Karpas-422 (cell line): ENCODE results near the gene TOR4A. TPM values are rescaled to one million over a fixed set of nuclear protein-coding genes. Genes with fewer than 3 reads are reported as not detected.
A peak's percentile ranks its signal among the peaks of the same experiment; 100 is the strongest.

Experiments
- DNase-seq: peaks from one replicate; pipeline ENCODE4 v3.0.0-alpha.2; 2015
- H2AFZ ChIP-seq: fragments of 200-600 bp; sonication (generic); 2 replicates; pipeline ENCODE4 v1.6.1; 2014; ENCODE audit warnings: antibody characterized with exemption, low read length, mixed read lengths
- H3K27ac ChIP-seq: fragments of 200-600 bp; sonication (generic); 2 replicates; pipeline ENCODE4 v1.5.1; 2014; ENCODE audit warnings: mild to moderate bottlenecking, low read length, moderate library complexity
- H3K27me3 ChIP-seq: fragments of 200-600 bp; sonication (generic); 2 replicates; pipeline ENCODE4 v1.6.1; 2014; ENCODE audit warnings: low read length, mixed read lengths
- H3K36me3 ChIP-seq: fragments of 200-600 bp; sonication (generic); 2 replicates; pipeline ENCODE4 v1.6.1; 2014; ENCODE audit warnings: low read length, mixed read lengths; ENCODE audit not compliant: insufficient read depth
- H3K4me1 ChIP-seq: fragments of 200-600 bp; sonication (generic); 2 replicates; pipeline ENCODE4 v1.6.1; 2014; ENCODE audit warnings: mild to moderate bottlenecking, low read length, mixed read lengths
- H3K4me2 ChIP-seq: fragments of 200-600 bp; sonication (generic); 2 replicates; pipeline ENCODE4 v1.6.1; 2014; ENCODE audit warnings: low read length, low read depth, mild to moderate bottlenecking; ENCODE audit not compliant: poor library complexity, severe bottlenecking
- H3K4me3 ChIP-seq: fragments of 200-600 bp; sonication (generic); 2 replicates; pipeline ENCODE4 v1.5.1; 2014; ENCODE audit warnings: mild to moderate bottlenecking, antibody characterized with exemption, low read length, mixed read lengths
- H3K79me2 ChIP-seq: fragments of 200-600 bp; sonication (generic); 2 replicates; pipeline ENCODE4 v1.6.1; 2014; ENCODE audit warnings: mild to moderate bottlenecking, low read length, mixed read lengths
- H3K9ac ChIP-seq: fragments of 200-600 bp; sonication (generic); 2 replicates; pipeline ENCODE4 v1.6.0; 2014; ENCODE audit warnings: low read length
- H3K9me2 ChIP-seq: fragments of 200-600 bp; sonication (generic), shearing (Covaris generic); replicated peaks from 2 replicates; pipeline ENCODE4 v1.6.0; 2014; ENCODE audit warnings: mild to moderate bottlenecking, low read length, moderate library complexity; ENCODE audit not compliant: insufficient read depth
- H3K9me3 ChIP-seq: fragments of 300-700, 200-600 bp; sonication (generic); 2 replicates; pipeline ENCODE4 v1.6.1; 2014; ENCODE audit warnings: low read length, mixed read lengths
- H4K20me1 ChIP-seq: fragments of 200-600 bp; sonication (generic); 2 replicates; pipeline ENCODE4 v1.6.1; 2014; ENCODE audit warnings: mild to moderate bottlenecking, antibody characterized with exemption, low read length, low read depth; ENCODE audit not compliant: insufficient read depth
- total RNA-seq: library from RNA; depleted of rRNA; stranded (reverse); fragments of >200 nt; shearing (Covaris generic); gene quantifications from 2 replicates; pipeline ENCODE4 v1.2.3, GENCODE V29; 2014; ENCODE audit warnings: low replicate concordance

Gene TOR4A
- total RNA-seq, 1 experiment from 2014 or later = 8.8 TPM

- H3K79me2 ChIP-seq = no peaks in the 10 kb centered on the region
- H3K27ac ChIP-seq = no peak overlapping the region
- no peaks in the 10 kb centered on the region for H3K9me3 ChIP-seq
- no peaks in the 10 kb centered on the region for H3K27me3 ChIP-seq
- H4K20me1 ChIP-seq = no peaks in the 10 kb centered on the region; the same call in 1 of the 2 replicates
- no peaks in the 10 kb centered on the region for H3K9me2 ChIP-seq
- no peak overlapping the region for H3K9ac ChIP-seq
- peaks cover 35% of the 10 kb centered on the region for H3K4me1 ChIP-seq
- no peak overlapping the region for H3K4me3 ChIP-seq
- H3K4me2 ChIP-seq = no peak overlapping the region
- H2AFZ ChIP-seq = no peak overlapping the region
- DNase-seq = no peak
- H3K36me3 ChIP-seq = no peaks in the 10 kb centered on the region
These were observed 23.8 kb downstream of the TOR4A start for GRCh38 chr9:137301081-137301947.

- Histone ChIP-seq H3K9me3 (no peaks in the 10 kb centered on the region), H3K4me1 (peaks cover 29% of the 10 kb centered on the region), H3K9ac (no peak within 1 kb of the TSS; the same call in 1 of the 2 replicates), H3K4me2 (peak within 1 kb of the TSS; percentile 55), H3K27ac (no peak within 1 kb of the TSS), H3K4me3 (peak within 1 kb of the TSS; percentile 51; the same call in 1 of the 2 replicates), H3K27me3 (no peaks in the 10 kb centered on the region), H4K20me1 (no peaks in the 10 kb centered on the region; the same call in 1 of the 2 replicates), H2AFZ (no peak within 1 kb of the TSS), H3K36me3 (no peaks in the 10 kb centered on the region), H3K79me2 (no peaks in the 10 kb centered on the region), H3K9me2 (no peaks in the 10 kb centered on the region)
- DNase-seq = peak; percentile 94
These were observed 24.6 kb downstream of the TOR4A start, which contains the start of gene NRARP for GRCh38 chr9:137302118-137302448. Gene NRARP, minus strand, starts transcription at chr9:137302271. Its CDS starts 343 bp downstream, at chr9:137301928.

GRCh38 chr9:137302449-137303150, 25.1 kb downstream of the TOR4A start:
- Histone ChIP-seq H3K27ac (no peak overlapping the region), H3K9me3 (no peaks in the 10 kb centered on the region), H3K9me2 (no peaks in the 10 kb centered on the region), H3K4me2 (peak overlapping the region; percentile 55), H3K27me3 (no peaks in the 10 kb centered on the region), H4K20me1 (no peaks in the 10 kb centered on the region), H3K4me3 (peak overlapping the region; percentile 51; the same call in 1 of the 2 replicates), H3K79me2 (no peaks in the 10 kb centered on the region), H3K36me3 (no peaks in the 10 kb centered on the region), H3K9ac (no peak overlapping the region; the same call in 1 of the 2 replicates), H3K4me1 (peaks cover 24% of the 10 kb centered on the region), H2AFZ (no peak overlapping the region)
- no peak for DNase-seq

- no peak overlapping the region for H3K4me2 ChIP-seq
- H4K20me1 ChIP-seq = no peaks in the 10 kb centered on the region
- no peaks in the 10 kb centered on the region for H3K27me3 ChIP-seq
- no peaks in the 10 kb centered on the region for H3K9me3 ChIP-seq
- H3K9me2 ChIP-seq = no peaks in the 10 kb centered on the region
- no peak overlapping the region for H3K4me3 ChIP-seq
- H3K79me2 ChIP-seq = no peaks in the 10 kb centered on the region
- DNase-seq = no peak
- no peaks in the 10 kb centered on the region for H3K36me3 ChIP-seq
- no peak overlapping the region for H3K9ac ChIP-seq
- H3K27ac ChIP-seq = no peak overlapping the region
- peaks cover 23% of the 10 kb centered on the region for H3K4me1 ChIP-seq
- H2AFZ ChIP-seq = no peak overlapping the region
These were observed 25.8 kb downstream of the TOR4A start for GRCh38 chr9:137303151-137303892.

GRCh38 chr9:137303893-137304382, 26.4 kb downstream of the TOR4A start:
- no peaks in the 10 kb centered on the region for H4K20me1 ChIP-seq
- no peaks in the 10 kb centered on the region for H3K9me3 ChIP-seq
- no peak overlapping the region for H3K9ac ChIP-seq
- H3K4me3 ChIP-seq = no peak overlapping the region
- peaks cover 21% of the 10 kb centered on the region for H3K4me1 ChIP-seq
- no peaks in the 10 kb centered on the region for H3K79me2 ChIP-seq
- H3K4me2 ChIP-seq = no peak overlapping the region
- H3K9me2 ChIP-seq = no peaks in the 10 kb centered on the region
- DNase-seq = no peak
- H3K36me3 ChIP-seq = no peaks in the 10 kb centered on the region
- no peak overlapping the region for H3K27ac ChIP-seq
- H2AFZ ChIP-seq = no peak overlapping the region
- no peaks in the 10 kb centered on the region for H3K27me3 ChIP-seq

GRCh38 chr9:137304383-137305059, 27.0 kb downstream of the TOR4A start:
- DNase-seq = no peak
- Histone ChIP-seq H4K20me1 (no peaks in the 10 kb centered on the region), H3K9me2 (no peaks in the 10 kb centered on the region), H3K79me2 (no peaks in the 10 kb centered on the region), H3K27me3 (no peaks in the 10 kb centered on the region), H3K9me3 (no peaks in the 10 kb centered on the region), H3K27ac (no peak overlapping the region), H3K36me3 (no peaks in the 10 kb centered on the region), H3K9ac (no peak overlapping the region), H2AFZ (no peak overlapping the region), H3K4me2 (no peak overlapping the region), H3K4me3 (no peak overlapping the region), H3K4me1 (peaks cover 16% of the 10 kb centered on the region)

GRCh38 chr9:137305060-137305797, 27.7 kb downstream of the TOR4A start:
- no peaks in the 10 kb centered on the region for H3K27me3 ChIP-seq
- no peak overlapping the region for H3K9ac ChIP-seq
- no peaks in the 10 kb centered on the region for H4K20me1 ChIP-seq
- H3K4me2 ChIP-seq = no peak overlapping the region
- no peak overlapping the region for H3K4me3 ChIP-seq
- peak; percentile 82 for DNase-seq
- H3K9me2 ChIP-seq = no peaks in the 10 kb centered on the region
- no peaks in the 10 kb centered on the region for H3K9me3 ChIP-seq
- H2AFZ ChIP-seq = no peak overlapping the region
- H3K27ac ChIP-seq = no peak overlapping the region
- H3K4me1 ChIP-seq = peaks cover 11% of the 10 kb centered on the region
- H3K79me2 ChIP-seq = no peaks in the 10 kb centered on the region
- H3K36me3 ChIP-seq = no peaks in the 10 kb centered on the region
